Measurements from ENCODE around the gene BPIFB4.
"Not testable (repeated sequence)": the region's sequence is repeated elsewhere in the genome, so short reads cannot be mapped to it uniquely, and the experiment has no call there.

BPIFB4 gene

DNA sequence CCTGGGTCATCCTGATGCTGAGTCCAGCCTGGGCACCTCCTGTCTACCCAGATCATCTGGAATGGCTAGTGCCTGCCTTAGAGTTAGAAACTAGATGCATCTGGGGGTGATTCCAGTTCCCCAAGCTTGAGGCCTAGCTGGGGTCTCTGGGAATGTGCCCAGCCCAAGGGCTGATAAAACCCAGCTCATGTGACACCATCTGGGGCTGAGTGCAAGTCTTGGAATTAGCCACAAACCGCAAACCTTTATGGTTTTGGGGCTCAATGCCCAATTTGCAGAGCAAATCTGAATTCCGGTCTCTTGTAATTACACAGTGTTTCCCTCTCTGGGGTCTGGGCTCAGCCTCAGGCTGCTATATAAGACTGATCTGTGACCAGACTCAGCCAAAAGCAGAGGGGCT is at the start of gene BPIFB4:
Gene BPIFB4, plus strand, starts transcription at position 385 of the 400 bp plus-strand sequence. CDS start 1,884 bp downstream, outside the sequence.
- DNase-seq: no peak

DNA sequence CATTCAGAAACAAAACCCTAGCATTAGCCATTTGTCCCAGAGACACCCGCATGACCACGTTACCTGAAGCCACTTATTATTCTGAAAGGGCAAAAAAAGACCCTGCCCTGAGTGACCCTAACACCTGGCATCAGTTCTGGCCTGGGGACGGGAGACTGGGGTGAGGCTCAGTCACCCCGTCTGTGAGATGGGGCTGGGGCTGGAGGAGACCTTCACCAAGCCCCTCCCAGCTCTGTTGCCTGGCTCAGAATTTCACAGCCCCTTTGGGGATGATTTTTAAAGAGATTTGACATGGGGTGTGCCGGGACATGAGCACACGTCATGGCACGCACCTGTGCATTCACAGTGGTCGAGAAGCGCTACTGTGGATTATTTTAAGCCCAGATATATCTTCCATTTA is 49.4 kb upstream of the BPIFB4 start:
- no peak for DNase-seq

DNA sequence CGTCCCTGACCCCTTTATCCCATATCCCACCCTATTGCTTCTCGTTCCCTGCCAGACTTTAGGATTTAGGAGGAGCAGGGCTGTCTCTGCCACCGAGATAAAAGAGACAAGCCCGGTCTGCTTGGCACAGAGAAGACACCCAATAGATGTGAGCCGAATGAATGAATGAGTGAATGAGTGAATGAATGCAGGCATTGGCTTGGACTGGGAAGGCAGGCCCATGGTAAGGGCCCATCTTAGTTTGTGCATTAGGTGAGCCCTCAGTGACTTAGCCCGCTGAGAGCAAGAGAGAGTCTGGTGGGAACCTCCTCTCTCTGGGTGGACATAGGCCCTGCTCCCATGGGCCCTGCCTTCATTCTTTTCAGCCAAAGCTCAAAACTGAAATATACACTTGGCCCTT is 48.9 kb upstream of the BPIFB4 start:
- DNase-seq: no peak

DNA sequence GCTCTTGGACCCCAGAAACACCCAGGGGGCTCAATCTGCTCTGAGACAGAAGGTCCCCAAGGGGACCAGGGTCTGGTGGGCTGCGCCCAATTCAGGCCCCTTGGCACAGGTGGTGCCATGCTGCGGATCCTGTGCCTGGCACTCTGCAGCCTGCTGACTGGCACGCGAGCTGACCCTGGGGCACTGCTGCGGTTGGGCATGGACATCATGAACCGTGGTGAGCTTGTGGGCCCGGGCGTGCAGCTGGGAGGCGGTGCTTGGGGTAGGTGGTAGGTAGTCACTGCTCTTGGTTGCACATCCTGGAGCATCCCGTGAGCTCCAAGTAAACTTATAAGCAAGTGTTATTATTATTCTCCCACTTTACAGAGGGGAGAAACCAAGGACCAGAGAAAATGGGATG is 47.9 kb upstream of the BPIFB4 start, which contains the start of gene BPIFB6:
Gene BPIFB6, plus strand, starts transcription at position 118 of the 400 bp plus-strand sequence. Its CDS starts 0 bp downstream, at position 118.
- no peak for DNase-seq

DNA sequence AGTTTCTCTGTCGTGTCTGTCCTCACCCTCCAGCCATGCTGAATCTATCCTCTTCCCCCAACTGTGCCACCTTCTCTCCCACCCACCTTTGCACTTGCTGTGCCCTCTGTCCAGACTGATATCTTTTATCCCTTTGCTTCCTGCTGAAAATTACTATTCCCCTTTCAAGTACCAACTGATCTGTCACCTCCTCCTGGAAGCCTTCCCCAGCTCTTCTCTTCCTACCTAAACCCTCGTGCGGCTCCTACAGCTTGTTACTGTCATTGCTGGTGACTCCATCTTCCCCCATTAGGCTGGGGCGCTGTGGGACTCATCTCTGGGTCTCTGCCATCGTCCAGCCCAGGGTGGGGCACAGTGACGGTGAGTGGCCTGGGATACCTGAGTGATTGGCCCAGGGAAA is 46.9 kb upstream of the BPIFB4 start:
- no peak for DNase-seq

DNA sequence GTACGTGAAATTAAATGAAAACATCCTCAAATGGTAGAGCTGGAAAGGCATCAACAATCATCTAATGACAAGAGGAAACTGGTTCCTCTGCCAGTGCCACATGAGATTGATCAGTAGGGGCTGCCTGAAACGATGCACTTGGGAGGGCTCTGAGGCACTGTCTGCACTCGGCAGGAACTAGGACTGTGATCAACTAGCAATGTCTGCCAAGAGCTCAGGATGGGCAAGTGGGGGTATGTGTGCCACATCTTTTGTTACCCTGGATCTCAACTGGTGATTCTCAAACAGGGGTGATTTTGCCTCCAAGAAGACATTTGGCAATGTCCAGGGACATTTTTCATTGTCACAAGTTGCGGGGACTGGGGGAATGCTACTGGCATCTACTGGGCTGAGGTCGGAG is 46.1 kb upstream of the BPIFB4 start:
- DNase-seq: no peak

DNA sequence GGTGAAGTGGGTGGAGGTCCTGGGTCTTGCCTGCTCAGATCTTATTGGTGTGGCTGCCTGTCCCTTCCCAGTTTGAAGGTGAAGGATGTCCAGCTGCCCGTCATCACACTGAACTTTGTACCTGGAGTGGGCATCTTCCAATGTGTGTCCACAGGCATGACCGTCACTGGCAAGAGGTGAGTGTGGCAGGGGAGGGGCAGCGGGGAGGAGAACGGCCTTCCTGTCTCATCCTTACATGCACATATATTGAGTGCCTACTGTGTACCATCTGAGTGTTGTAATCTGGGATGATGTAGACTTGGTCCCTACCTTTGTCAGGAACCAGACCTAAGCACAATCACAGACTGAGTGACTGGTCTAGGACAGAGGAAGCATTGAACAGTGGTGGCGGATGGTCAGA is 45.3 kb upstream of the BPIFB4 start:
- no peak for DNase-seq

DNA sequence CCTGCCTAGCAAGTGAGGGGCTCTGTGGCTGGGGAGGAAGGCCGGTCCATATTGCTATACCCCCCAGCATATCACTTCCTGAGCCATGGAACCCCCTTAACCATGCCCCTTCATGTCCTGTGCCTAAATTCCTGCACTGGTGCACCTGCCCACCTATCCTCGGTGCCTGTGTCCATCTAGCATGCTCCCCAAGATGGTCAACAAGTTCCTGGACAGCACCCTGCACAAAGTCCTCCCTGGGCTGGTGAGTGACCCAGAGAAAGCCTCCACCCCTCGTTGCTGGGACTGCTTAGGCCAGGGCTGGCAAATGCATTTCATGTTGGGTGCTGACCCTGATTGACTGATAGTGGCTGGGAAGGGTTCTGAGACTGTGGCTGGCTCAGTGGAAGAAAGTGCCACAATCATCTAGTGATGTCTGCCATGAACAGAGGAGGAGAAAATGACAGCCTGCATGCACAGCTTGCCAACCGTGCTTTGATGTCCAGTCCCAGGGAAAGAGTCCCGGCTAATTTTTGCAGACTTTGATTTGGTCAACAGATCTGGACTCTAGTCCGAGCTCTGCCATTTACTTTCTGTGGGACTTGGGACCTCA is 44.4 kb upstream of the BPIFB4 start:
- no peak for DNase-seq

DNA sequence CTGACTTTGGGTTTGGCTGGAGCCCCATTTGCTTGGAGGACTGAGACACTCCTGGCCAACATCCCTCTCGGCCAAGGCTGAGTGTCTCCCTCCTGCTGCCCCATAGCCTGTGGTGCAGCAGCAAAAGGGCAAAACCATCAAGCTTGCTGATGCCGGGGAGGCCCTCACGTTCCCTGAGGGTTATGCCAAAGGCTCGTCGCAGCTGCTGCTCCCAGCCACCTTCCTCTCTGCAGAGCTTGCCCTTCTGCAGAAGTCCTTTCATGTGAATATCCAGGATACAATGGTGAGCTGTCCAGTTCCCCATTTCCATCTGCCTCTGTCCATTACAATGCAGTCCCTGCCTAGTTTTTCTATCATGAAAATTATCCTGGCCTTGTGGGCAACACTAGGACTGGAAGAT is 42.0 kb upstream of the BPIFB4 start:
- DNase-seq: no peak

DNA sequence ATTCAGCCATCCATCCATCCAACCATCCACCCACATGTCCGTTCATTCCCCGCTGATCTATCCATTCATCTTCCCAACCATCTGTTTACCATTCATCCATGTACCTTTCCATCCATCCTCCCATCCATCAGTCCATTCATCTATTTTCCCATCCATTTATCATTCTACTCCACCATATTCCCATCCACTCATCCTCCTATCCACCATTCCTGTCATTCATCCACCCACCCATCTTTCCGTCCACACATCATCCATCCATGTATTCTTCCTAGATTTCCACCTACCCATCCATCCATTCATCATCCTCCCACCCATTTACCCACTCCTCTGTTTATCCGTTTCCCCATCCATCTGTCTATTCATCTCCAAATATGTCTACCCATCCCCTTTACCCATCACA is 41.2 kb upstream of the BPIFB4 start:
- DNase-seq: no peak

DNA sequence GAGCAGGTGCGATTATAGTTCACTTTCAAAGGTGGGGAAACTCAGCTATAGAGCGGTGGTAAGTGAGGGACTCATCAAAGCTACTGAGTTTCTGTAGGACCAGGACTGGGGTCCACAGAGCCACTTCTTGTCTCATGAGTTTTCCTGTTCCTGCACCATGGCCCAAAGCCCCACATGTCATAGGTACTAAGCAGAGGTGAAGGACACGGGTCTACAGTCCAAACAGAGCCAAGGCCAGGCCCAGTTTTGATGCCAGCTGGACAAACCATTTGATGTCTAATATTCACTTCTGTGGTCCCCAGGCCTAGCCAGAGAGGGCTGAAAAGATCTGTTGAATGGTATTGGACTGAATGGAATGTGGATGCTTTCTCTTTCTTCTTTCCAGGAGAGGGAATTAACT is 37.0 kb upstream of the BPIFB4 start:
- no peak for DNase-seq

DNA sequence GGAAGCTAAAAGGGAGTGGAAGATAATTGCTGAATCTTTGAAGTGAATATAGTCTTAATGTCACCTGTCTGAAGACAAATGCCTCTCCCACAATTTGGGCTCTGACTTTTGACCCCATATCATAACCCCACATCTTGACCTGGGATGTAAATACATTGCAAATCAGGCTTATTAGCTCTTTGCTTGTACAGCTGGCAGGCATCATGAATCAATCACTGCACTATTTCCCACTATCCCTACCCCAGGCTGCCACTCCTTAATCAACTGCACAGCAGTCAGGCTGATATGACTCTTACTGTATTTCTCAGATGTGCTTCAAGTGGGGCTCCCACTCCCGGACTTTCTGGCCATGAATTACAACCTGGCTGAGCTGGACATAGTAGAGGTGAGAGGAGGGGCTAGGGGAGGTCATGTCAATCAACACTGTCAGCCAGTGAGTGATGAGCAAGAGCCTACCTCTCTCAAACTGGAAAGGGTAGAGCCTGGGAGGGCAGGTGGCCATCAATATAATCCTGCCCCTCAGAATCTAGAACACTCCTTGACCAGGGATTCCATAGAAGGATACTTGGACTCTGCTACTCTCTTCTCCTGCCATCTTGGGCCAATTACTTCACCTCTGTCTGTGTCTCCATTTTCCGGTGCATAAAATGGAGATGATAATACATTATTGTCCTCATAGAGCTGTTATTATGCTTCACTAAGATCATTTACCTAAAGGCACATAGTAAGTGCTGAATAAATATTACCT is 36.3 kb upstream of the BPIFB4 start:
- no peak for DNase-seq

DNA sequence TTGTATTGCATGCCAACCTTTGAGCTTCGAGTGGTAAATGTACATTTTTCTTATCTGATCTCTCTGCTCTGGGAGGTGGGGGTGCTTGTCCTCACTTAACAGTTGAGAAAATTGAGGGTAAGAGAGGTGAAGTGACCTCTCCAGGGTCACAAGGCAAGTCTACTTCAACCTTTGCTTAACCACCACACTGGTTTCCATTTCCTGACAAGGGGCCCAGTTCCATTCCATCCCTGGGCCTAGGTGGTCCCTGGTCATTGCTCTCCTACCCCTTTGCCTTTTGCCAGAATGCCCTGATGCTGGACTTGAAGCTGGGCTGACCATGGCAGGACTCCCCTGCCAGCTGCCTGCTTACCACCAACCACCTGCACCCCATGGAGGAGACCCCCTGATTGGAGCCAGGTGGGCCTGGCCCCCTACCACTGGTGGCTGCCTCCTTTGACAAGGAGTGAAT is 35.7 kb upstream of the BPIFB4 start:
- no peak for DNase-seq

DNA sequence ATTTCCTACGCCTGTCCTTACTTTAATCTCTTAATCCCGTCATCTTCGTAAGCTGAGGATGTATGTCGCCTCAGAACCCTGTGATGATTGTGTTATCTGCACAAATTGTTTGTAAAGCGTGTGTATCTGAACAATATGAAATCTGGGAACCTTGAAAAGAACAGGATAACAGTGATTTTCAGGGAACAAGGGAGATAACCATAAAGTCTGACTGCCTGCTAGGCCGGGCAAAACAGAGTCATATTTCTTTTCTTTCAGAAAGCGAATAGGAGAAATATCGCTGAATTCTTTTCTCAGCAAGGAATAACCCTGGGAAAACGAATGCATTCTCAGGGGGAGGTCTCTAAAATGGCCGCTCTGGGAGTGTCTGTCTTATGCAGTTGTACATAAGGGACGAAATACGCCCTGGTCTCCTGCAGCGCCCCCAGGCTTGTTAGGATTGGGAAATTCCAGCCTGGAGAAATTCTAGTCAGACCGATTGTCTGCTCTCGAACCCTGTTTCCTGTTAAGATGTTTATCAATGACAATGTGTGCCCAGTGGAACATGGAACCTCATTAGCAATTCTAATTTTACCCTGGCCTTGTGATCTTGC is 34.2 kb upstream of the BPIFB4 start:
- DNase-seq: not testable (repeated sequence)

DNA sequence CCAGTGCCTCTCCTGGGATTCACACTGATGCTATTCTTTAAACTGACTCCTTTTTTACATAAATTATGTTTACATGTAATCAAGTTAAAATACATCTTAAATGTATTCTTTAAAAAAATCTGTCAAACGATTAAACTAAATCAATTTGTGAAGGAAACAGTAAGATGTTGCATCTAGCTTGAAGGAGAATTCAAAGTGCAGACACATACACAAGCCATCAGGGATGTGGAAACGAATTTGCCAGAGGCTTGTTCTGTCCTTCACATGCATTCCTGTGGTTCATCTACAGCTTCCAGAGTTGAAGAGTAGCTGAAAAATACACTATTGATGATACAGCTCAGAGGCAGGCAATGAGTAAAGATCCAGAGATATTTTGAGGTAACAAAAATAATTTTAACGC is 33.0 kb upstream of the BPIFB4 start:
- DNase-seq: no peak

DNA sequence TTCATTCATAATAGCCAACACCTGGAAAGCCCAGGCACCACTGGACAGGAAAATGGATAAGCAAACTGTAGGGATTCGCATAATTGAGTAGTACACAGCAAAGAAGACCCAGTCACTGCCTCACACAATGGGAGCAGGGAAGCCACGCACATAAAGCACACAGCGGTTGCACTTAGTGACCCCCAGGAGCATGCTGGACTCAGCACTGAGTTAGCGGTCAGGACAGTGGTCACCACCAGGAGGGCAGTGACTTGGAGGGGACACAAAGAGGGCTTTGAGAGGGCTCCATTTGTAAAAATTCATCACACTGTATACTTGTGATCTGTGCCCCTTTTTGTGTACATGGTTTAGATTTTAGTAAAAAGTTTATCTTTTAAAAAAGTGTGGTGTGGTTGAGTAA is 28.1 kb upstream of the BPIFB4 start:
- no peak for DNase-seq

DNA sequence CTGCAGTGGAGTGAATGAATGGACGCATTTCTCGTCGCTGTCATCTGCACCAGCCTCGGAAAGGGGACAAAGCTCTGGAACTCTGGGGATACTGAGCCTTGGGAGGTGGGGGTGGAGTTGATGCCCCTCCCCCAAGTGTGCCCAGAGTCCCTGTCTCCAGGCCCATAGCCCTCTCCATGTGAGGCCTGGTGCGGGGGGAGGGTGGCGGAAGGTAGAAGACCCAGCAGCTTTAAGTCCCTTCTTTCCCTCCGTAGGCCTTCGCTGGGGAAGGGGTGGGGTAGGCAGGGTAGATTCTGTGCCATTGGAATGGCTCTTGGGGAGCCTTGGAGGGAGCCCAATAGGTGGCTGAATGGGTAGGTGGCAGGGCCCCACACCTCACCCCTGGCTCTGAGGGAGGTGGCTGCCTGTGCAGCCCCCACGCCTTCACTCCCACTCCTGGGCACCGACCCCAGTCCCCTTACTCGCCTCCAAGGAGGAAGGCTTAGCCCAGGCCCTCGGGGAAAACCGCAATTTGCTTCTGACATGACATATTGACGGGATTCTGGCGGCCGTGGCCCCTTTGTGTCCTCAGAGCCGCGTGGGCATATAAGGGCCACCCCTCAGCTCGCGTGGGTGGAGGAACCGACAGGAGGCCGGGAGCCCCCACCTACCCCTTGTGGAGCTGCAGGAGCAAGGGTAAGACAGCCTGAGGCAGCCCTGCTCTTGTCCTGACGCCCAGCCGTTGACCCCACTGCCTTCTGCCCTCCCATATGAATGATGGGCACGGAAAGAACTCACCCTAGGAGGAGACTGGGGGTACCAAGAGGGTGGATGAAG is 25.9 kb upstream of the BPIFB4 start, which contains the start of gene BPIFB3:
Gene BPIFB3, plus strand, starts transcription at position 613 of the 816 bp plus-strand sequence. CDS start 1,533 bp downstream, outside the sequence.
- DNase-seq: no peak

DNA sequence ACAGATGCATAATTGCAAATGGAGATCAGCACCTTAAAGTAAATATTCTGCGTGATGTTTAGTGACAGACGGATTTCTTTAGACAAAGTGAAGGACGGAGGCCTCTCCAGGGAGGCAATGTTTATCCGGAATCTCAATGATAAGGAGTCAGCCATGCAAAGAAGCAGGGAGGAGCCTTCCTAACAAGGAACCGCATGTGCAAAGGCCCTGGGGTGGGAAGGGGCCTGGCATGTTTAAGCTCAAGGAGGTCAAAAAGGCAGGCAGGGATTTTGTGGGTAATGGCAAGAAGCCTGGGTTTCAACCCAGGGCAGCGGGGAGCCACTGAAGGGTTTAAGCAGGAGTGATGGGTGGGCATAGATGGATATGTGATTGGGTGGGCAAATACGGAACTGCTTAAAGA is 25.1 kb upstream of the BPIFB4 start:
- no peak for DNase-seq

DNA sequence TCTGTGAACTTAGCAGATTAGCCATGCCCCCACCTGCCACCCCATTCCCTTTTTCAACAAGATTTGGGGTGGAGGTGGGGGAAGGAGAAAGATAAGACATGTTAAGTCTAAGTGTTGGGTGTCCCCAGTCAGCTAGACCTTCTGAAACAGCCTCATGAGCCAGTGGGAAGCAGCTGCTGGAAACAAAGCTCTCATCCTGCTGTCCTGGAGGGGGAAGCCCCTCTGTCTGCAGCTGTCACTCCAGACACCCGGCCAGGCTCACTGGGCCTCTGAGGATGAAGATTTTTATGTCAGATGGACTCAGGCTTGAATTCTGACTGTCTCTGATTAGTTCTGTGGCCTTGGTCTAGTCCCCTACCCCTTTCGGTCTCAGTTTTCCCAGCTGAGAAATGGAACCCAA is 24.7 kb upstream of the BPIFB4 start:
- DNase-seq: peak in 1 of 56 donors; percentile 2

DNA sequence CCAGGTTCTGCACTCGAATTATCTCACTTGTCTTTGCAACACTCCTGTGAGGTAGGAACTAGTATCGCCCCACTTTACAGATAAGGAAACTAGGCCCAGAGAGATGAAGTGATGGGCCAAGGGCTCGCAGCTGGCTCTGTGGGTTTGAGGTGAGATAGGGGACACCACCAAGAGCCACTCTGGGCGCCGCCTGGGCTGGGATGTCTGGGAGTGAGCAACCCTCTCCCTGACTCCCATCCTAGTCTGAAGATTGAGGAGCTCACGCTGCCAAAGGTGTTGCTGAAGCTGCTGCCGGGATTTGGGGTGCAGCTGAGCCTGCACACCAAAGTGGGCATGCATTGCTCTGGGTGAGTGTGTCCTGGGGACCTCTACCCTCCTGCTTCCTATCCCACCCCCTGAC is 20.3 kb upstream of the BPIFB4 start:
- DNase-seq: no peak

DNA sequence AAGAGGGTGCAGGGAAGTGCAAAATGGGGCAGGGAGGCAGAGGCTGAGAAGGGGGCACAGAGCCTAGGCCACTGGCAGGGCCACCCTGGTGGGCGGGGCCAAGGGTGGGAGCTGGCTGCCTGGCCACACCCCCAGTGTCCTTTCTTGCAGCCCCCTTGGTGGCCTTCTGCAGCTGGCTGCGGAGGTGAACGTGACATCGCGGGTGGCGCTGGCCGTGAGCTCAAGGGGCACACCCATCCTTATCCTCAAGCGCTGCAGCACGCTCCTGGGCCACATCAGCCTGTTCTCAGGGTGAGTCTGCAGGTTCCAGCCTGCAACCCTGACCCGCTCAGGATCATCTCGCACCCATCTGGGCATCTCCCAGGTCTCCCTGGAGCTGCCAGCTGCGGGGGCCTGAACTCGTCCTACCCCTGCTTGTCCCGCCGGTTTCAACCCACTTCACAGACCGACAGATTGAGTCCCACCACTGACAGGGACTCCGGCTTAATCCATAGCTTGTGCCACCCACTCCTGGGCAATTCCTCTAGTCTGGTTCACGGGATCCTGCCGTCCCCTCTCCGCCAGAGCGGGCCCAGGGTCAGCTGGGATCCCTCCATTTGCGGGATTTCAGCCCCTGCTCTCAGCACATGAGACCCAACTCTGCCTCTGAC is 19.6 kb upstream of the BPIFB4 start:
- DNase-seq: no peak

All from nucleus accumbens (tissue), 56 donors.